IPS-NIHi7 (cell line): Measurements from ENCODE around the gene ST3GAL2.
A peak's percentile ranks its signal among the peaks of the same experiment; 100 is the strongest.

Source experiments
- DNase-seq: peaks from one replicate; pipeline ENCODE4 v3.0.0; 2012; ENCODE audit warnings: mixed read lengths; ENCODE audit errors: extremely low spot score

Gene ST3GAL2

GRCh38 chr16:70437582-70438557 is 1.0 kb downstream of the ST3GAL2 start:
- DNase-seq = no peak

DNA sequence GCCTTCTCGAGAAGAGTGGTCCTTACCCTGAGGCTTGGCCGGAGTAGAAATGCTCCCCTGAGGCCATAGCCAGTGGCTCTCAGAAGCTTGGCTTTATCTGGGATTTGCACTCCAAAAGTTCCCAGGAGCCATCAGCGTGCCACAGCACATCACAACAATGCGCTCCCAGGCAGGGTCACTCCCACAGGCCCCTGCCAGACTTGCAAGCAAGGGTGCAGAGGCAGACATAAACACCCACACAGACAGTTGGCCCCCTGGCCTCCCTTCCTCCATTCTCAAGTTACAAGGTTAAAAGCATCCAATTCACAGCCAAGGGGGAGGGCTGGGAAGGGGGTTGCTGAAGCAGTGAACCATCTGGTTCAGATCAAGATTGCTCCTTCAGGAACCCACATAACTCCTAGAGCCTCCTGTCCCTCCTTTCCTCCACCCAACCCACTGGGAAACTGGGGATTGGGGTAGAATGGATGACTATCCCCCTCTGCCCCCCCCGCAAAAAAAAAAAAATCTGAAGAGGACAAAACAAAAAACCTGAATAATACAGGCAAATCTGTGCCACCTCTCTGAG is 1.8 kb downstream of the ST3GAL2 start:
- peak; percentile 74 for DNase-seq

GRCh38 chr16:70434484-70435260 is 4.2 kb downstream of the ST3GAL2 start:
- DNase-seq = no peak

DNA sequence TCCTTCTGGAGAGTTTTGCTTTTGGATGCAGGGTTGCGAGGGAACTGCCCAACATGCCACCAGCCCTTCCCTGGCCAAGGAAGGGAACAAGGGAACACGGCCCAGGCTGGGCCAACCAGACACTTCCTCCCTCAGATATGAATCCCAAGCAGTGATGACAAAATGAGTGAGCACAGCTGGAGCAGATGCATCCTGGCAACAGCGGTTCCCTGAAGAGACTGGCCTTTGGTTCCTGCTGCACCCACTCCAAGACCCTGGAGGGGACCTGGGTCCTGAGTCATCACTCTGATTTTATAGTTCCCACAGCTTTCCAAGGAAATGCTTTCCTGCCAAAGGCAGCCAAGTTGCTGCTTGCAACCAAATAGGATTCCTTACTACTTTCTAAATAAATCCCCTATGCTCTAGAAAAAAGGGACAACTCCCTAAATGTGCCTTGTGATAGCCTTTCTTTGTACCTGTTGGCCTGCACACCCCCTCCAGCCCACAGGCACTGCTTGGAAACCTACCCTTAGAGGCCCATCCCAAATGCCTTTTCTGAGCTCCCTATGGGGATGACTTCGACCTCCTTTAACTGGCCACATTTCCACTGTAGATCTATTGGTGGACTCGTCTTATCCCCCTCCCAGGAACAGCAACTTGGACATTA is 5.3 kb downstream of the ST3GAL2 start:
- no peak for DNase-seq

- DNase-seq = no peak
Observed at GRCh38 chr16:70432723-70433457, 6.0 kb downstream of the ST3GAL2 start.

DNA sequence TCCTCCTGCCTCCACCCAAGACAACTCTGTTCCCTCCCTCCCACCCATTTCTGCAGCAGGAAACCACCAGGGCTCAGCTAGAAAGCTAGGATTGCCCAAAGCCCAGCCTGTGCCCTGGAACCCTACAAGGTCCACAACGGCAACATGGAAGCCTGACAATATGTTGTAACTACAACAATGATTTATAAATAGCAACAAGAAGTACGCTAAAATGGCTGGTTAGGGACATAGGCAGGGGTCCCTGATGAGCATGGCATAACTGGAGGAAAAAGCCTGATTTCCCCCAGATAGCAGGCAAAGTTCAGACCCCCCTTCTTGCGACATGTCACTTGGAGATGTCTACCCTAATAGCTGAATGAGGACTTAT is 6.6 kb downstream of the ST3GAL2 start:
- no peak for DNase-seq

DNA sequence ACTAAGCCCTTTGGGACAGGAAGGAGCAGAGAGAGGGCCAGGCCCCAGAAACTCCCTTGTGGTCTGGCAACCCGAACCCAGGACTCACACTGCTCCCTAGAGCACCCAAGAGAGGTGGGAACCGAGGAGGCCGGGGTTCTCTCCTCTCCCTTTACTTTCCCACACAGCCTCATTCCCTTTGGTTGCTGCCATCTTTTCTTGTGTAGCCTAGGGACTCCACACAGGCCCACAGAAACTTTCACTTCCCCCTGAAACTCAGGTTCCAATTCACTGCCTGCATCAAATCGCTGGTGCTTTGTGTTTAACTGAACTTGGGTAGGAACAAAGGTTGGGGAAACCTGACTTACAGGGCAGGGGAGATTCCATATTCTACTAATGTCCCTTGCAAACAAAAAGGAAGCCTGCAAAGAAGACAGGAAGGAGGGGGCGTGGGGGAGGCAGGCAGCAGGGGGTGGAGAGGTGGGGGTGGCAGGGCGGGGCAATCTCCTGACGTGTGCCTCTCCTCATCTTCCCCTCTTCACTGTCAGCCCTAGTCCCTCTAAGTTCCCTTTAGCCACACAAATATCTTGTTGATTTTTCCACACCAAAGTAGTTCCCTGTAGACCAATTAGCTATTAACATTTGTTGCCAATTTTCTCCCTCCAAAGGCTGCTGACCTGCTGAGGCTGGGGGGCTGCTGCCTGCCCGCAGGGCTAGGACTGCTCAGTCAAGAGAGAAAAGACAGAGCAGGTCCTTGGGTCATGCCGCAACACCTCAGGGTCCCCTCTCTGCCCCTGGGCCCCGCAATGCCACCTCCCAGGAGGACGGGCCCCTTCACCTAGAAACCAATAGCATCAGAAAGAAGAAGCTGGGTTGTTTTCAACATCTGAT is 8.0 kb downstream of the ST3GAL2 start:
- DNase-seq = peak; percentile 79

DNA sequence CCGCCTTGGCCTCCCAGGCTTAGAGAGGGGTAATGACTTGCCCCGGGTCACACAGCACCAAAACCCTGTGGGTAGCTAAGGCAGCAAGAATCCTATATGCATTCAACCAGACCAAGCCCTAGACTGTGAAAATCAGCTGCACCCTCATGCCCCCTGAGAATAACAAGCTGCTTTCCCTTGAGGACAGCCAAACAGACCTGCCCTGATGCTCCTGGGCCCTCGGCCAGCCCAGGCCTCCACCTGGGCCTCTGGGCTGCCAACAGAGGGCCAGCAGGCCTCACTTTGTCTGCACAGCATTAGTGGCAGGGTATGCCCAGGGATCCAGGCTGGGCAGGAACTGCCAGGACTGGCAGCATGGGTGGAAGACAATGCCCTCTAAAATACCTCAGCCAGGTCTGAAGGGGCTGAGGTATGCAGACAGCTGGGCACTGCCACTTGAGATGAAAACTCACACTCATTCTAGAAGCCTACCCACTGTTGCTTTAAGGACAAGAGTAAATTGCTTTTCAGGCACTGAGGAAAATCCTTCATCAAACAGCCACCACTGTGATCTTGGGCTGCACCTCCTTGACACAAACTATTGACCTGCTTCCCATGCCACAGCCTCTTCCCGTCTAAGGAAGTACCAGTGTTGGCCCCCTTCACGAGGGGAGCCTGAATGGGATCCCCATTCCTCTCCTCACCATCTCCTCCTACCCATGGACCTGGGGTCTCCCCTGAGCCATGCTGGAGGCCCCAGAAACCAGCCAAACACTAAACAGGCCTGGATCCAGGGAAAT is 8.8 kb downstream of the ST3GAL2 start:
- no peak for DNase-seq

DNA sequence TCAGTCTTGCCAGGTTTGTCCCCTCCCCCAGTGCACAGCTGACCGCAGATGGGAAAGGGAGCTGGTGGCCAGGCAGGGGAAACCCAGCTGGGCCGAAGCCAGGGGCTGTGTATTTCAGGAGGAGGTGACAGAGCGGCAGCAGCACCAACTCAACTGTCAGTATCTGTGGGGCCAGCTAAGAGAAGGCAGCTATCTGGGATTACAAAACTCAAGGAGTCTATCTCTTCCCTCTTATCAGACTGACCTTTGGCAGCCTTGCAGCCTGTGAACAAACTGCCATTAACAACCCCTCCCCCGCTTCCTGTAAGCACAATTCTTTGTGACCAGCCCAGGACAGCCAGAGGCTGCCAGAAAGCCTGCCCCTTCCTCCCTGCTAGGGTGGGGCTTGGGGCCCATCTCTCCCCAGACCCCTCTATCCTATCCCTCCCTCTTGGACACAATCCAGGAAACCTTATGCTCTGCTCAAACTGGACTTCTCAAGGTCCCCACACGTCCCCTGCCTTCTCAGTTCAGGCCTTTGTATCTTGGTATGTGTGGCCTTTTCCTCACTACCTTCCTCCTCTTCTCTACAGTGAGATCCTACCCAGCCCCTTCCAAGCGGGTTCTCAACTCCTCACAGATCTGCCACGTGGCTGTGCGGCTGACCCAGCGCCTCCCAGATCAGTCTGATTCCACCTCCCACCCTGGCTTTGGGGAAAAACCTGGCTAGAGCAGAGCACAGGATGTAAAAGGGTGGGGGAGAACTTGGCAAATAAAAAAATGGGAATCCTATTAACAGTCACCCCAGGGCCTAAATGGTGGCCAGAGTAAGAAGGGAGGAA is 10.5 kb downstream of the ST3GAL2 start:
- peak; percentile 78 for DNase-seq

GRCh38 chr16:70427786-70428177 is 11.1 kb downstream of the ST3GAL2 start:
- DNase-seq = no peak

DNA sequence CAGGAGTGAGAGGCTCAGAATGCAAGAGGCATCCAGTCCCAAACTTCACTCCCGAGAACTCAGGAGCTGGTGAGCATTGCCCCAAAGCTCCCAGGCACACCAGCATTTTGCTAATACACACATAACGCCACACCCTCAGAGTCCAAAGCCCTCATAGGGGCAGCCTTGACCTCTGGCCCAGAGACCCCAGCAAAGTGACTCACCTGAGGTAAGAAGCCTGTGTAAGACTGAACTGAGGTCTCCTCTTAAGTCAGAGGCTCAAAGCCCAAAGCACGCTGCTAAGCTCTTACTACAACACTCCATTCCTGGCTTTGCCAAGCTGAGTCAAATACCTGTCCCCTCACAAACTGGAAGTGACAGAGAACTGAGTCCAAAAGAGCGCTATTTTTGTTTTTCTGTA is 16.4 kb downstream of the ST3GAL2 start:
- DNase-seq = no peak

- no peak for DNase-seq
Observed at GRCh38 chr16:70421473-70422311, 17.2 kb downstream of the ST3GAL2 start.

DNA sequence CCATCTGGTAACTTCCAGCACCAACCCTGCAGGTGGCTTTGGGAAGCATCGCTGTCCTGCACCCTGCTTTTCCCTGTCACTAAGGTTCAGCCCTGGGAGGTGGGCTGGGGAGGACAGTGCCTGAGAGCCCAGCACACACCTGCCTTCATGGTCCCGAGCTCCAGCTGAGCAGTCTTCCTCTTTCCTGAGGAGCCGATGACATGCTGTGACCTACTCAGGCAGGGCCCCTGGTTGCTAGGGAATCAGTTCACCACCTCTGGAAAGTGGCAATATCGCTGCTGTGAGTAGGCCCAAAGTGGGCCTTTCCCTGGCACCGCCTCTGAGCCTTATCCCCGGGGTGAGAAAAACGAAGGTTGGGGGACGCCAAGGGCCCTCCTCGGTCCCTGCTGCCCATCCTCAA is 17.9 kb downstream of the ST3GAL2 start:
- no peak for DNase-seq

- no peak for DNase-seq
Observed at GRCh38 chr16:70419384-70420327, 19.2 kb downstream of the ST3GAL2 start.

DNA sequence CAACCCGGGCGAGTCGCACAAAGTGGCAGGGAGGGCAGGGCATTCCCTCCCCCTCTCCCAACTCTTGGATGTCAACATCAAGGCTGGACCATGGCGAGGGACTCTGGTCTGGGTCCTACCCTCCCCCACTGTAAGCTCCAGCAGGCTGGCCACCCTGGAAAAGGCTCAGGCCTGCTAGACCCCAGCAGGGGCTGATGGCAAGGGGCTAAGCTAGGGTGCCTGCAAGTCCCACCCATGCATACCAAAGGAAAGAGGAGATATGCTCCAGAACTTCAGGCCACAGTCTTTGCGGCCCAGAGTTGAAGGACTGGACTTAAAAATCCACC is 19.9 kb downstream of the ST3GAL2 start:
- no peak for DNase-seq

GRCh38 chr16:70418274-70418992 is 20.5 kb downstream of the ST3GAL2 start:
- no peak for DNase-seq
